HEK293 (cell line): ENCODE results near the gene ZFYVE28.

Source experiments
- CTCF ChIA-PET: fragments of 350-600 bp; formaldehyde crosslinking; extraction: SDS; loops from one replicate; lab custom pipeline; 2021; ENCODE audit warnings: antibody characterized with exemption; lab: Yijun Ruan, JAX
- POLR2A ChIA-PET: fragments of 300-600 bp; formaldehyde crosslinking; extraction: SDS; loops from one replicate; lab custom pipeline; 2020; ENCODE audit warnings: antibody characterized with exemption, inconsistent platforms; lab: Yijun Ruan, JAX
- H3K27ac ChIP-seq: fragments of 200-500 bp; sonication (Bioruptor generic); 2 replicates; pipeline ENCODE4 v1.5.1; 2014; ENCODE audit warnings: low read depth, low read length, control low read depth, inconsistent platforms; ENCODE audit errors: extremely low read depth
- H3K36me3 ChIP-seq, 2 experiments: fragments of 200-500 bp in 1 of 2; sonication (Bioruptor generic) in 1 of 2; 1 replicate in 1 of 2; 2 replicates in 1 of 2; pipeline ENCODE4 v1.5.1; 2014 to 2017; ENCODE audit warnings: inconsistent platforms in 2 of 2, low read length in 2 of 2; ENCODE audit not compliant: control insufficient read depth in 2 of 2, insufficient read depth in 1 of 2
- H3K4me1 ChIP-seq: fragments of 200-500 bp; sonication (Bioruptor generic); 2 replicates; pipeline ENCODE4 v1.5.1; 2014; ENCODE audit warnings: mild to moderate bottlenecking, low read length, inconsistent platforms; ENCODE audit not compliant: control insufficient read depth, insufficient read depth
- H3K4me3 ChIP-seq: 2 replicates; pipeline ENCODE4 v1.5.1; 2011; ENCODE audit warnings: low read depth, mild to moderate bottlenecking, control low read depth, low read length, moderate library complexity
- H3K9me3 ChIP-seq: fragments of 200-500 bp; sonication (Bioruptor generic); 2 replicates; pipeline ENCODE4 v1.5.1; 2014; ENCODE audit warnings: low read depth, low read length, inconsistent platforms; ENCODE audit not compliant: control insufficient read depth, insufficient read depth
- AEBP2 ChIP-seq: fragments of 450-650 bp; formaldehyde crosslinking; IDR thresholded peaks from 2 replicates; pipeline ENCODE4 v1.5.1; 2016; ENCODE audit warnings: missing biosample characterization, missing genetic modification characterization, borderline replicate concordance
- CTCF ChIP-seq: fragments of 450-650 bp; formaldehyde crosslinking; IDR thresholded peaks from 2 replicates; pipeline ENCODE4 v1.5.1; 2016; ENCODE audit warnings: missing biosample characterization, missing genetic modification characterization
- GLIS1 ChIP-seq: fragments of 450-650 bp; formaldehyde crosslinking; IDR thresholded peaks from 2 replicates; pipeline ENCODE4 v1.5.1; 2016; ENCODE audit warnings: missing biosample characterization, missing genetic modification characterization
- GLIS2 ChIP-seq: fragments of 450-650 bp; formaldehyde crosslinking; IDR thresholded peaks from 2 replicates; pipeline ENCODE4 v1.5.1; 2016; ENCODE audit warnings: missing biosample characterization, missing genetic modification characterization
- KLF9 ChIP-seq: fragments of 450-650 bp; formaldehyde crosslinking; IDR thresholded peaks from 2 replicates; pipeline ENCODE4 v1.5.1; 2016; ENCODE audit warnings: missing biosample characterization, missing genetic modification characterization, low read depth
- MZF1 ChIP-seq: fragments of 450-650 bp; formaldehyde crosslinking; IDR thresholded peaks from 2 replicates; pipeline ENCODE4 v1.5.1; 2017; ENCODE audit warnings: missing biosample characterization, missing genetic modification characterization, borderline replicate concordance
- TRIM28 ChIP-seq: IDR thresholded peaks from 2 replicates; pipeline ENCODE4 v1.6.1; 2011; ENCODE audit warnings: low read length, control low read depth, borderline replicate concordance
- ZFP3 ChIP-seq: fragments of 450-650 bp; formaldehyde crosslinking; IDR thresholded peaks from 2 replicates; pipeline ENCODE4 v1.5.1; 2016; ENCODE audit warnings: low read depth, missing biosample characterization, missing genetic modification characterization
- ZIC2 ChIP-seq: fragments of 450-650 bp; formaldehyde crosslinking; IDR thresholded peaks from 2 replicates; pipeline ENCODE4 v1.5.1; 2016; ENCODE audit warnings: missing biosample characterization, missing genetic modification characterization
- ZNF266 ChIP-seq: fragments of 450-650 bp; formaldehyde crosslinking; IDR thresholded peaks from 2 replicates; pipeline ENCODE4 v1.5.1; 2016; ENCODE audit warnings: missing biosample characterization, missing genetic modification characterization, low read depth
- ZNF548 ChIP-seq: fragments of 450-650 bp; formaldehyde crosslinking; IDR thresholded peaks from 2 replicates; pipeline ENCODE4 v1.5.1; 2016; ENCODE audit warnings: missing biosample characterization, missing genetic modification characterization
- ZNF626 ChIP-seq: fragments of 450-650 bp; sonication (Bioruptor Pico); formaldehyde crosslinking; IDR thresholded peaks from 2 replicates; pipeline ENCODE4 v1.5.1; 2018; ENCODE audit warnings: missing biosample characterization, missing genetic modification characterization, inconsistent platforms
- ZNF692 ChIP-seq: fragments of 450-650 bp; formaldehyde crosslinking; IDR thresholded peaks from 2 replicates; pipeline ENCODE4 v1.5.1; 2016; ENCODE audit warnings: missing biosample characterization, missing genetic modification characterization
- ZNF791 ChIP-seq: fragments of 450-650 bp; formaldehyde crosslinking; IDR thresholded peaks from 2 replicates; pipeline ENCODE4 v1.5.1; 2016; ENCODE audit warnings: missing biosample characterization, missing genetic modification characterization
- ZSCAN18 ChIP-seq: fragments of 450-650 bp; formaldehyde crosslinking; IDR thresholded peaks from 2 replicates; pipeline ENCODE4 v1.5.1; 2016; ENCODE audit warnings: missing biosample characterization, missing genetic modification characterization
- ZSCAN4 ChIP-seq: fragments of 450-650 bp; formaldehyde crosslinking; IDR thresholded peaks from 2 replicates; pipeline ENCODE4 v1.5.1; 2017; ENCODE audit warnings: missing biosample characterization, missing genetic modification characterization

ZFYVE28 gene

GRCh38 chr4:2246384-2247127, 171.9 kb downstream of the ZFYVE28 start:
- CTCF ChIA-PET: no interaction called here
- POLR2A ChIA-PET: no interaction called here
- no peak for TF ChIP-seq KLF9 (tag by site-specific recombination)
- TF ChIP-seq ZNF548 (tag by site-specific recombination): no peak
- 0 out of 2 replicates have a peak, but pooled peaks have one; percentile 45 for TF ChIP-seq ZNF692
- TF ChIP-seq ZNF626 (tag by site-specific recombination): no peak
- TF ChIP-seq GLIS2 (tag by site-specific recombination): peak; percentile 79
- peak; percentile 71 for TF ChIP-seq GLIS1 (tag by site-specific recombination)
- TF ChIP-seq ZNF266 (tag by site-specific recombination): no peak
- peak; percentile 32; the same call in 1 of the 2 replicates for TF ChIP-seq ZIC2 (tag by site-specific recombination)
- TF ChIP-seq ZFP3 (tag by site-specific recombination): no peak
- Histone ChIP-seq H3K4me1 (no peaks in the 10 kb centered on the region), H3K36me3 (peaks cover 0 to 31% of the 10 kb centered on the region in 2 experiments; a peak in 1 of 3 replicates), H3K9me3 (no peaks in the 10 kb centered on the region), H3K4me3 (no peak overlapping the region), H3K27ac (no peak overlapping the region)

- CTCF ChIA-PET: no interaction called here
- peaks cover 0 to 24% of the 10 kb centered on the region in 2 experiments; a peak in 1 of 3 replicates for H3K36me3 ChIP-seq
- H3K4me1 ChIP-seq: no peaks in the 10 kb centered on the region
- H3K9me3 ChIP-seq: no peaks in the 10 kb centered on the region
- no peak for TF ChIP-seq ZSCAN4 (tag by site-specific recombination)
- TF ChIP-seq ZNF791 (tag by site-specific recombination): no peak
- no peak for TF ChIP-seq MZF1 (tag by site-specific recombination)
- no peak for TF ChIP-seq ZFP3 (tag by site-specific recombination)
- TF ChIP-seq ZSCAN18 (tag by site-specific recombination): no peak
- POLR2A ChIA-PET: no interaction called here
- no peak overlapping the region for H3K27ac ChIP-seq
- no peak overlapping the region for H3K4me3 ChIP-seq
Observed at GRCh38 chr4:2245787-2246275, 172.6 kb downstream of the ZFYVE28 start.

GRCh38 chr4:2245057-2245786, 173.2 kb downstream of the ZFYVE28 start:
- Histone ChIP-seq H3K9me3 (no peaks in the 10 kb centered on the region), H3K36me3 (peaks cover 0 to 20% of the 10 kb centered on the region in 2 experiments; a peak in 1 of 3 replicates), H3K4me3 (no peak overlapping the region), H3K27ac (no peak overlapping the region), H3K4me1 (no peaks in the 10 kb centered on the region)
- no peak for TF ChIP-seq CTCF (tag by site-specific recombination)
- no peak for TF ChIP-seq ZNF266 (tag by site-specific recombination)
- no peak for TF ChIP-seq AEBP2 (tag by site-specific recombination)
- TF ChIP-seq TRIM28: peak; percentile 87; the same call in 1 of the 2 replicates
- ChIA-PET POLR2A (interaction anchor here (1.0 kb wide), 1 partner anchor 17 kb away, joined by 3 read pairs; the partner anchor contains the start of gene MXD4), CTCF (no interaction called here)
